C4-2B (cell line): ENCODE data around the gene CDC42BPB.

Source experiments
- ZFX ChIP-seq: fragments of 450-650 bp; IDR thresholded peaks from 2 replicates; pipeline ENCODE4 v1.6.1; 2017
- TF ChIP-seq, protein P1 (sequence below): fragments of 450-650 bp; conservative IDR thresholded peaks from 2 replicates; pipeline ENCODE4 v1.5.1; 2017; ENCODE audit warnings: mild to moderate bottlenecking

DNA sequence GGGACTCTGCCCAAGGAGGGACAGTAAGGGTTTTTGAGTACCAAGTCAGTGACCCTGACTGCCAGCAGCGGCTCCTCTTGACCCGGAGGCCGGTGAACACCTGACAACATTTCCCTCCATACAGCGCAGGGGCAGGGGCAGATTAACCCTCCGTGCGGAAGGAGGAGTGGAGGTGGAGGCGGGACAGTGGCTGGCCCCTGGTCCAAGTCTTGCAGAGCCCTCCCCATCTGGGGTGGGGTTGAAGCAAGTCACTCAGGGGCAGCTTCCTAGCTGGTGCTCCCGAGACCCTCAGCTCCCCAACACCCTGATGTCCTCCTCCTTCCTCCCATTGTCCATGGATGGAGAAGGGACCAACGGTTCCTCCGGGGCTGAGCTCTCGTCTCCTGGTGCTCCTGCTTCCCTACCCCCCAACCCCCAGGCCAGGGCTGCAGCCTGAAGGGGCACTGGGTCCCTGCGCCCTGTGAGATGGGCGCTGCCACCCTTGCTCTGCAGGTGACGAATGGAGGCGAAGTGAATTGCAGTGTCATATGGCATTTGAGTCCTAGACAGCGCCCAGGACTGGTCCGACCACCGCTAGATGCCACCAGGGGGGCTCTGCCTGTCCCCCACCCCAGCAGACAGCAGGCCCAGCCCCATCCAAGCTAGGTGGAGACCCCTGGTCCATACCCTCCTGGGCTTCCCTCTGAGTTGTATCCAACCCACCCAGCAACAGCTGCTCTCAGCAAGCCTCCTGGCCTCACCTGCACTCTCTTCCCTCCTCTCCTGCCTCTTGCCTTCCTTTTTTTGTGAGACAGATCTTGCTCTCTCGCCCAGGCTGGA, 141.8 kb downstream of the CDC42BPB start:
- TF ChIP-seq, protein P1, sequence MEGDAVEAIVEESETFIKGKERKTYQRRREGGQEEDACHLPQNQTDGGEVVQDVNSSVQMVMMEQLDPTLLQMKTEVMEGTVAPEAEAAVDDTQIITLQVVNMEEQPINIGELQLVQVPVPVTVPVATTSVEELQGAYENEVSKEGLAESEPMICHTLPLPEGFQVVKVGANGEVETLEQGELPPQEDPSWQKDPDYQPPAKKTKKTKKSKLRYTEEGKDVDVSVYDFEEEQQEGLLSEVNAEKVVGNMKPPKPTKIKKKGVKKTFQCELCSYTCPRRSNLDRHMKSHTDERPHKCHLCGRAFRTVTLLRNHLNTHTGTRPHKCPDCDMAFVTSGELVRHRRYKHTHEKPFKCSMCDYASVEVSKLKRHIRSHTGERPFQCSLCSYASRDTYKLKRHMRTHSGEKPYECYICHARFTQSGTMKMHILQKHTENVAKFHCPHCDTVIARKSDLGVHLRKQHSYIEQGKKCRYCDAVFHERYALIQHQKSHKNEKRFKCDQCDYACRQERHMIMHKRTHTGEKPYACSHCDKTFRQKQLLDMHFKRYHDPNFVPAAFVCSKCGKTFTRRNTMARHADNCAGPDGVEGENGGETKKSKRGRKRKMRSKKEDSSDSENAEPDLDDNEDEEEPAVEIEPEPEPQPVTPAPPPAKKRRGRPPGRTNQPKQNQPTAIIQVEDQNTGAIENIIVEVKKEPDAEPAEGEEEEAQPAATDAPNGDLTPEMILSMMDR = no peak
- no peak for TF ChIP-seq ZFX
